ENCODE measurements around the gene SLC9A5.

The SLC9A5 gene

GRCh38 chr16:67248401-67249177 is at the start of gene SLC9A5:
TSS of gene SLC9A5 (plus strand) at chr16:67248979. CDS start at chr16:67249015, 36 bp downstream.
- no peak for DNase-seq (ENCODE audit: low read depth in 2 of 2)

- DNase-seq (ENCODE audit: low read depth in 2 of 2) = no peak
These were observed 49.6 kb upstream of the SLC9A5 start, which contains the start of gene ELMO3 for GRCh38 chr16:67199011-67199807. TSS of gene ELMO3 (plus strand) at chr16:67199131. CDS start at chr16:67199327, 196 bp downstream.

GRCh38 chr16:67199808-67200198 is 49.0 kb upstream of the SLC9A5 start:
- DNase-seq (ENCODE audit: low read depth in 2 of 2) = no peak

GRCh38 chr16:67200491-67200890 is 48.3 kb upstream of the SLC9A5 start:
- DNase-seq (ENCODE audit: low read depth in 2 of 2) = no peak

- DNase-seq (ENCODE audit: low read depth in 2 of 2) = no peak
These were observed 47.1 kb upstream of the SLC9A5 start for GRCh38 chr16:67201411-67202345.

GRCh38 chr16:67202426-67202825 is 46.4 kb upstream of the SLC9A5 start:
- no peak for DNase-seq (ENCODE audit: low read depth in 2 of 2)

GRCh38 chr16:67202956-67203493 is 45.8 kb upstream of the SLC9A5 start:
- no peak for DNase-seq (ENCODE audit: low read depth in 2 of 2)

- no peak for DNase-seq (ENCODE audit: low read depth in 2 of 2)
These were observed 44.7 kb upstream of the SLC9A5 start for GRCh38 chr16:67204076-67204475.

GRCh38 chr16:67206129-67206837 is 42.5 kb upstream of the SLC9A5 start:
- no peak for DNase-seq (ENCODE audit: low read depth in 2 of 2)

- no peak for DNase-seq (ENCODE audit: low read depth in 2 of 2)
These were observed 41.9 kb upstream of the SLC9A5 start for GRCh38 chr16:67206838-67207248.

GRCh38 chr16:67207249-67208091 is 41.3 kb upstream of the SLC9A5 start:
- no peak for DNase-seq (ENCODE audit: low read depth in 2 of 2)

- DNase-seq (ENCODE audit: low read depth in 2 of 2) = no peak
These were observed 40.5 kb upstream of the SLC9A5 start for GRCh38 chr16:67208154-67208896.

- DNase-seq (ENCODE audit: low read depth in 2 of 2) = no peak
These were observed 39.2 kb upstream of the SLC9A5 start for GRCh38 chr16:67209565-67209964.

- DNase-seq (ENCODE audit: low read depth in 2 of 2) = no peak
These were observed 38.5 kb upstream of the SLC9A5 start for GRCh38 chr16:67210069-67210937.

GRCh38 chr16:67211674-67212073 is 37.1 kb upstream of the SLC9A5 start:
- DNase-seq (ENCODE audit: low read depth in 2 of 2) = no peak

- DNase-seq (ENCODE audit: low read depth in 2 of 2) = no peak
These were observed 36.0 kb upstream of the SLC9A5 start for GRCh38 chr16:67212766-67213165.

GRCh38 chr16:67213197-67214019 is 35.4 kb upstream of the SLC9A5 start:
- DNase-seq (ENCODE audit: low read depth in 2 of 2) = no peak

All from activated CD8-positive, alpha-beta memory T cell treated with anti-CD3 and anti-CD28 coated beads for 4 hours (primary cell).